Measurements from ENCODE around the gene TP73. TPM values are rescaled to one million over a fixed set of nuclear protein-coding genes. Genes with fewer than 3 reads are reported as not detected.
A peak's percentile ranks its signal among the peaks of the same experiment; 100 is the strongest.

Gene TP73
- total RNA-seq, 4 donors from 2014 or later = 4.9 to 8.8 (median 7.0) TPM

DNA sequence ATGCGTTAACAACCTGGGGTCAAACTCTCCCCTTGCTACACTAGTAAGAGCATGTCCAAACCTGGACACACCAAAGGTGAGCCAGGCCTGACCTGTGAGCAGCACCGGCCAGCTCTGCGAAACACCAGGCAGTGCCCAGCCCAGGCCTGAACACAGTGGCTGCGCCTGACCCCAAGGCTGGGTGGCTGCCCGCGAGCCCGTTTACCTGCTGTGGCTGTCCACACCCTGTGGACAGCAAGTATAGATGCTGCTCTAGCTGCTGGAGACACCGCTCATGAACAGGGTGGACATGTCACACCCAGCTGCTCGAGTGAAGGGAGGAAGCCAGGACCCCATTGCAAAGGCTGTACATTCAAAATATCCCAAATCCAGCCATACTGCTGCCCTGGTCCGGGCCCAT lies 92.3 kb downstream of the TP73 start:
- Histone ChIP-seq H3K9me3 (no peaks in the 10 kb centered on the region), H3K27me3 (no peaks in the 10 kb centered on the region)
- no peak for DNase-seq

DNA sequence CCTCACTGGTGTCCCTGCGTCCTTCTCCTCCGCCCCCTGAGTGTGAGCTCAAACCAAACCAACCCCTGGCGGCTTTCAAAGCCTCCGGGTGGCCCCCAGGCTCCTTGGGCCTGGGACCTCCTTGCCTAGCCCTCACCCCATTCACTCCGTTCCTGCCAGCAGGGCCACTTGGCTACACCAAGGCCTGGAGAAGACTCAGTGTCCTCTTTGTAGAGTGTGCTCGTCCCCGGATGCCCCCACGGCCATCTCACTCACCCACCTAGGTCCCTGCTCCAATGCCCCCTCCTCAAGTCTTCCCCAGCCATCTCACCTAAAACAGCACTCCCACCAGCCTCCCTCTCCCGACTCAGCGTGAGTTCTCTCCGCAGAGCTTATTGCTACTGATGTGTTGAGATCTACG lies 92.8 kb downstream of the TP73 start:
- no peaks in the 10 kb centered on the region for H3K27me3 ChIP-seq
- no peak for DNase-seq
- H3K27ac ChIP-seq = no peak overlapping the region
- WGBS, 2 donors = 92 to 93% methylated on average over 10 to 12 of the region's 12 CpGs
- no peak overlapping the region for H3K4me3 ChIP-seq
- no peaks in the 10 kb centered on the region for H3K9me3 ChIP-seq
- peaks cover 14 to 49% (median 15%) of the 10 kb centered on the region in 3 donors for H3K4me1 ChIP-seq
- H3K36me3 ChIP-seq = peaks cover 4 to 39% (median 10%) of the 10 kb centered on the region in 3 donors
- no peak for TF ChIP-seq POLR2A (IDR thresholded peaks at IDR 0.05)
- TF ChIP-seq, protein P1, sequence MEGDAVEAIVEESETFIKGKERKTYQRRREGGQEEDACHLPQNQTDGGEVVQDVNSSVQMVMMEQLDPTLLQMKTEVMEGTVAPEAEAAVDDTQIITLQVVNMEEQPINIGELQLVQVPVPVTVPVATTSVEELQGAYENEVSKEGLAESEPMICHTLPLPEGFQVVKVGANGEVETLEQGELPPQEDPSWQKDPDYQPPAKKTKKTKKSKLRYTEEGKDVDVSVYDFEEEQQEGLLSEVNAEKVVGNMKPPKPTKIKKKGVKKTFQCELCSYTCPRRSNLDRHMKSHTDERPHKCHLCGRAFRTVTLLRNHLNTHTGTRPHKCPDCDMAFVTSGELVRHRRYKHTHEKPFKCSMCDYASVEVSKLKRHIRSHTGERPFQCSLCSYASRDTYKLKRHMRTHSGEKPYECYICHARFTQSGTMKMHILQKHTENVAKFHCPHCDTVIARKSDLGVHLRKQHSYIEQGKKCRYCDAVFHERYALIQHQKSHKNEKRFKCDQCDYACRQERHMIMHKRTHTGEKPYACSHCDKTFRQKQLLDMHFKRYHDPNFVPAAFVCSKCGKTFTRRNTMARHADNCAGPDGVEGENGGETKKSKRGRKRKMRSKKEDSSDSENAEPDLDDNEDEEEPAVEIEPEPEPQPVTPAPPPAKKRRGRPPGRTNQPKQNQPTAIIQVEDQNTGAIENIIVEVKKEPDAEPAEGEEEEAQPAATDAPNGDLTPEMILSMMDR (IDR thresholded peaks at IDR 0.05) = no peak
- intact Hi-C loops (cut with DNase I) = no loop called here

More for the DNA sequence above, 92.3 kb downstream of the TP73 start:
- TF ChIP-seq POLR2A (IDR thresholded peaks at IDR 0.05) = no peak
- TF ChIP-seq, protein P1 (IDR thresholded peaks at IDR 0.05) = no peak
- H3K27ac ChIP-seq = no peak overlapping the region
- H3K36me3 ChIP-seq = peaks cover 4 to 44% (median 10%) of the 10 kb centered on the region in 3 donors
- H3K4me1 ChIP-seq = peaks cover 14 to 49% (median 15%) of the 10 kb centered on the region in 3 donors
- intact Hi-C loops (cut with DNase I) = no loop called here
- 86 to 92% methylated on average over 4 to 10 of the region's 10 CpGs for WGBS, 2 donors
- H3K4me3 ChIP-seq = no peak overlapping the region

DNA sequence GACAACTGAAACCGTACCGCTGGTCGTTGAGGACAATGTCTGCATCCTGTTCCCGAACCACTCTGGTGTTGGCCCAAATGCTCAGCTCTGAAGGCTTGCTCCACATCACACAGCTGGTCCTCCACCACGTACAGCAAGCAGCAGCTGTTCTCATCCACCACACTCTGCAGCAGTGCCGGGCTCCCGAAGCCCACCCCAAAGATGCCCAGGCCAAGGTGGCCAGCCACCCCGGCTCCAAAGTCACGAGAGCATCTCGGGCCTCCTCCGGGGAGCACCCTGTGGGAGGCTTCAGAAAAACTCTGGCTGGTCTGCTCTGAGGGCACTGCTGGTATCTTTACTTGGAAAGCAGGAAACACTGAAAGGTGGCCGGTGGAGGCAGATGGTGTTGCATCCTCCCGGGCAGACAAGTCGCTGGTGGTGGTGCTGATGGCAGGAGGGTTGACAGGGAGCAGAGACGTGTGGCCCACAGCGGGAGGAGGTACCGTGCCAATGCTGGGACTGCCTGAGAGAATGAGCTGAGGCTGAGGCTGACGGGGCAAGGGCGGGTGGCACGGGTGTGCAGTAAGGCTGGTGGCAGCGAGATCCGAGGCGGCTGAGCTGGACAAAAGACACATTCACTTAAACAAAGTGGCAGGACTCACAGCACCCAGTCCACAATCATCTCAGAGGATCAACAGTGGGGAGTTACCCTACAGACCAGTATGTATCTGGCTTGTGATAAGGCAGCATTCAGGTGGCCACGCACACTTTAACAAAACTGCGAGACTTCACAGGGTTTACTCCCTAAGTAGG lies 93.5 kb downstream of the TP73 start:
- H3K4me3 ChIP-seq = peak overlapping the region in 2 of 4 donors; percentile 60 to 76
- intact Hi-C loops (cut with DNase I) = no loop called here

DNA sequence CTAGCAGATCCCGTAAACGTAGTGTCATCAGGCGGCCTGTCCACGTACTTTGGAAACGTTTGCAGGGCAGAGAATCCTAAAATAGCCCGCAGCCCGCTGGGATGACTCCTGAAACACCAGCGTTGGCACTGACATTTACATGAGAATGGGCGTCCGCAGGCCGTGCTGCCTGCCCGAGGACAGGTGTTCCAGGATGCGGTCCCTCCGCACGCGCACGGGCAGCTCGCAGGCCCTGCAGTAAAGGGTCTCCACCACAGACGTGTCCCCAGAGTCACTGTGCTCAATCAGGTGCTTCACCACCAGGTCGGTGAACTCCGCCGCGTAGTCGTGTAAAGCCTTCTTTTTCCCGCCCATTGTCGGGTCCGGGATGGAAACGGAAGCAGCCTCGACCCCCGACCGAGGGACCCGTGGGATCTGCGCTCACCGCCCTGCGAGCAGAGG lies 94.1 kb downstream of the TP73 start:
- Histone ChIP-seq H3K36me3 (peaks cover 4 to 26% (median 10%) of the 10 kb centered on the region in 3 donors), H3K27me3 (peaks cover 0 to 6% (median 0%) of the 10 kb centered on the region in 4 donors), H3K4me3 (peak overlapping the region; percentile 54 to 81 (median 68)), H3K9me3 (no peaks in the 10 kb centered on the region), H3K27ac (peak overlapping the region; percentile 48 to 81 (median 68)), H3K4me1 (peaks cover 14 to 49% (median 15%) of the 10 kb centered on the region in 3 donors)
- no peak for TF ChIP-seq POLR2A (IDR thresholded peaks at IDR 0.05)
- TF ChIP-seq, protein P1 (IDR thresholded peaks at IDR 0.05) = no peak
- intact Hi-C loops (cut with DNase I) = no loop called here
- DNase-seq = no peak
- 25 to 26% methylated on average over 15 to 28 of the region's 35 CpGs for WGBS, 2 donors

More for the DNA sequence above, 93.5 kb downstream of the TP73 start:
- H3K4me1 ChIP-seq = peaks cover 14 to 49% (median 15%) of the 10 kb centered on the region in 3 donors
- TF ChIP-seq, protein P1 (IDR thresholded peaks at IDR 0.05) = no peak
- TF ChIP-seq POLR2A (IDR thresholded peaks at IDR 0.05) = no peak
- H3K36me3 ChIP-seq = peaks cover 4 to 32% (median 10%) of the 10 kb centered on the region in 3 donors
- peak overlapping the region in 1 of 4 donors; percentile 18 for H3K27ac ChIP-seq
- H3K9me3 ChIP-seq = no peaks in the 10 kb centered on the region
- H3K27me3 ChIP-seq = no peaks in the 10 kb centered on the region
- WGBS, 2 donors = 74 to 80% methylated on average over 11 to 16 of the region's 25 CpGs
- no peak for DNase-seq
